Lung microvascular endothelial cell (primary cell): Measurements from ENCODE around the gene MT4. TPM values are rescaled to one million over a fixed set of nuclear protein-coding genes. Genes with fewer than 3 reads are reported as not detected.
A peak's percentile ranks its signal among the peaks of the same experiment; 100 is the strongest.

ENCODE experiments used
- DNase-seq, 2 donors: peaks; one replicate each; pipeline versions ENCODE4 v3.0.0 to v3.0.0-alpha.2; 2010; ENCODE audit warnings: low read depth in 2 of 2
- total RNA-seq: library from RNA; depleted of rRNA; stranded (reverse); fragments of >200 nt; gene quantifications from 2 replicates; pipeline ENCODE4 v1.2.1, GENCODE V29; 2014

The MT4 gene
- total RNA-seq, result not detected in 2 replicates

DNA sequence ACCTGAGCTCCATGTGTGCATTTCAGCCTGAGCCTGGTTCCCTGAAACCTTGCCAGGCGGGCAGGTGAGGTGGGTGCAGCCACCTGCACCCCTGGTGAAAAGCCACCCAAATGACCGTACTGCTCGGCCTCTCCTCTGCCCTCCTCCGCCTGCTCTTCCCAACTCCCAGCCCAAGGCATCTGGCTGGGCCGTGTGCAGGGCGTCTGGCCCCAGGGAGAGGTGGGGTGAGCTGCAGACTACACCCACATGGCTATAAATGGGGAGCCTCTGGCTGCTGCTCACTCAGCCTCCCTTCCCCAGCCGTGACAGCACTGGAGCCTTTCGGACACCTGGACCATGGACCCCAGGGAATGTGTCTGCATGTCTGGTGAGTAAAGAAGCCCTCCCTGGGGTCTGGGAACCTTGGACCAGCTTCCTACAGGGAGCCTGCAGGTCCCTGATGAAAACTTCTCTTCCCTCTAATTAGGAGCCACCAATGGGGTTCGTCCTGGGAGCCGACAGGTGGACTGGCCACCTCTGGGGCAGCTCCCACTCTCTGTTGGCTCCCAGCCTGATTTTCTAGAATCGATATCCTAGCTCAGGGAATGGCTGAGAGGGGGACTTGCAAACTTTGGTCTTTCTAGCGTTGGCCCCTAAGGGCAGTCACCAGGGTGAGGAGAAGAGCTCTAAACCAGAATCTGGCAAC is at the start of gene MT4:
MT4 (plus strand) TSS at position 281 of the 685 bp plus-strand sequence; CDS start at position 337, 56 bp downstream.
- no peak for DNase-seq

DNA sequence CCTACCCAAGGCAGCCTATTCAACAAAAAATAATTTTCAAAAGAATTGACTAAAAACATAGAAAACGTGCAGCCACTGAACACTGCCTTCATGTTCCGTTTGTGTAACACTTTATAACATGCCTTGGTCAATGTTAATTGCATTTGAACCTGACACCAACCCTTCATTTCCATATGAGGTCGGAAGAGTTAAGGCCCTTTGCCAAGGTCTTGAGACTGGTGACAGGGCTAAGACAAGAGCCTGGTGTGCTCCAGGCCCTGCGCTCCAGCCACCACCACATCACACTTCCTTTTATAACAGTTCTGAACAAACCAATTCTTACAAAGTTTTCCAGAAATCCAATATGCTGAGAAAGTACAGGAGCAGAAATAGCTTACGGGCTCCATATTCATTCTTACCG is 49.2 kb upstream of the MT4 start:
- DNase-seq, result no peak

DNA sequence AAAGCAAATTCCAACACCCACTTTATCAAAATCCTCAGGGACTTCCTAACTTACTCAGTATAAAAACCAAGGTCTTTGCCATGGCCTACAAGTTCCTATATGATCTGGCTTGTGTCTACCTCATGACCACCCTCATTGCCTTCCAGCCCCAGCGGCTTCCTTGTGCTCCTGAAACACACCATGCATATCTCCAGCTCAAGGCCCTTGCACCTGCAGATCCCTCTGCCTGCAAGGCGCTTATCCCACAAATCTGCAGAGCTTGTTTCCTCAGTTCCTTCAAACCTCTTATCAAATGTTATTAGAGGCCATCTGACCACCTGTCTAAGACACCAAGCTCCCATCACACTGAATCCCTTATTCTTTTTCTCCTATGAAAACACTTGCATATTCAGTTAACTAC is 47.7 kb upstream of the MT4 start:
- no peak for DNase-seq

DNA sequence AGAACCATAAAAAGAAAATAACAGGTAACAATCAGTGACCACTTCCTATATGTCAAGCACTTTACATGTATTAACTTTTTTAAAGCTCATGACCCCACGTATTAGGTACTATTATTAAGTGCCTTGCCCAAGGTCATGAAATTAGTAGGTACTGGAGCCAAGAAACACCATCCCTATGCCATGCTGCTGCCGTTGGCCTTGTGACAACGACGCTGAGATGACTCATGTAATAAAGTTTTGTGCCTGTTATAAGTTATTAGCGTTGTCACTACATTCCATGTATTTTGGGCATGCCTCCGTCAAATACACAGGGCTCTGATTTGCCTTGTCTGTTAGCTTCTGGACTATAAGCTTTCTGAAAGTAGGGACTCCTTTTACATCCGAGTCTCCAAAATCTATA is 46.4 kb upstream of the MT4 start:
- peak; percentile 22 to 34 for DNase-seq

DNA sequence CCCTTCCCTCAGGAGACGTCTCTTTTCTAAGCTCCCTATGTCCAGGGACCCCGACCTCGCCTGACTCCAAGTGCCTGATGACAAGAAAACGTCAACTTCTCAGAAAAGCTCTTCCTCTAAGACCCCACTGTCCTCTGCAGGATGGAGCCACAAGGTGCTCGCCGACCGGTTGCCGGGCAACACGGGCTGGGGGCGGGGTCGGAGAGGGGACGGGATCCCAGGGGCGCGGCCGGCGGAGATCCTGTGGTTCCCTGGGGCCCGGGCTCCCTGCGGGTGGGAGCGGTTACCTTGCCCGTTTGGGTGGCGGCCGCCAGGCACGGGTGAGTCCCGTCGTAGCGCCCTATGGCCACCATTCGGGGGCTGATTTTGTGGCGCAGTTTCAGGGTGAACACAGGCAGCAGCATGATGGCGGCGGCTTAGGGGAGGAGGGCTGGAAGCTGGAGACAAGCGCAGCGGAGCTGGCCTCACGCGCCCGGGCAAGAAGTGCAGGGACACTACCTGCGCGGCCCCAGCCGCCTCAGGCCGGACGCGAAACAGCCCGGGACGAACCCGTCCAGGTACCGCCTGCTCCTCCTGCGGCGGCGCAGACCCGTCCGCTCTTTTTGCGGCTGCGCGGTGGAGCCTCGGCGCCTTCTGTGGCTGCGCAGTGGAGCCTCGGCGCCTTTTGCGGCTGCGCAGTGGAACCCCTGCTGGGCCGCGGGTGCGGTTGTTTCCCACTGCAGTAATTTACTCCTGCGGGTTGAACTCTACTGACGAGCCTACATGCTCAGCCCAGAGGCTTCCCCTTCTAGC is 45.2 kb upstream of the MT4 start, which contains the start of gene BBS2:
BBS2 (minus strand) TSS at position 566 of the 792 bp plus-strand sequence; CDS start at position 404, 162 bp downstream.
- peak; percentile 87 to 89 for DNase-seq

DNA sequence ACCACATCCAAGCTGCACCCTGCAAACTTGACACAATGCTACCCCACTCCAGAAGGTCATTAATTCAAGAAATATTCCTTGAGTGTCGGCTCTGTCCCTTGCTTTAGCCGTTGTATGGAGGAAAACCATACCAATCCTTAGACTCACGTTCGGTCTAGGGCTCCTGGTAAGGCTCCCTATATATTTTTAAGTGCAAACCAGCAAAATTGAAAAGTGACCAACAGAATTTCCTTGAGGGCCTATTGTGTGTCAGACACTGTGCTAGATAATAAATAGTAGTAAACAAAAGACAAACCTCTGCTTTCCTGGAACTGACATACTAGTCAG is 44.7 kb upstream of the MT4 start:
- no peak for DNase-seq

DNA sequence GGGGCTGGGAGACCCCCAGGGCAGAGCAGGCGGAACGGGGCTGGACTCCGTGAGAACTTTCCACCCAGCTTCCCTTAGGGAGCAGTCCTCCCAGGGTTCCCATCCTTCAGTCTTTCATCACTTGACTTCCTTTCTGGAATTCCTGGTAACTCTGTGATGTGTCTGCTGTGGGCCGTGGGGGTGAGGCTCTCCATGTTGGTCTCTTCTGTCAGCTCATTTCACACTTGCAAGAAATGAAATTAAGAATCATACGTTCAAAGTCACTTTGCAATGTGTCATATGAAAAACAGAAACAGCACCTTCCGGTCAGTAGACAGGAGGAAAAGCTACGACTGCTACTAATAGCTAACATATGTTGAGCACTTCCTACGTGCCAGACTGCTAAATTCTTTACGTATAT is 39.6 kb upstream of the MT4 start:
- DNase-seq, result peak; percentile 19 to 84

DNA sequence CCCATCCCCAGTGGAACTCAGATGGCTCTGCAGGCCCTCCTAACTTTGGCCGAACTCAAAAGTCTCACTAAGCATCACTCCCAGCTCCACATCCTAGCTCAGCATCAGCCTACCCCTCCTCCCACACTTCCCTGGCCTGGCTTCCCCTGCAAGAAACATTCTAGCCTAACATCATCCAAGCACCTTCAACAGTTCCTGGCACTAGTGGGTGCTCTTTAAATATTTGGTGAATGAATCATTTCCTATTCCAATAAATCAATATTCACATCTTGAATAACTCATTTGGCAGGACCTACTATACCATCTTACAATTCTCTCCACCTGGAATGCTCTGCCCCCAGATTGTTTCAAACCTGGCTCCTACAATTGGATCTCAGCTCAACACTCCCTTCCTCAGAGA is 34.0 kb upstream of the MT4 start:
- DNase-seq, result peak in 1 of 2 donors; percentile 23

DNA sequence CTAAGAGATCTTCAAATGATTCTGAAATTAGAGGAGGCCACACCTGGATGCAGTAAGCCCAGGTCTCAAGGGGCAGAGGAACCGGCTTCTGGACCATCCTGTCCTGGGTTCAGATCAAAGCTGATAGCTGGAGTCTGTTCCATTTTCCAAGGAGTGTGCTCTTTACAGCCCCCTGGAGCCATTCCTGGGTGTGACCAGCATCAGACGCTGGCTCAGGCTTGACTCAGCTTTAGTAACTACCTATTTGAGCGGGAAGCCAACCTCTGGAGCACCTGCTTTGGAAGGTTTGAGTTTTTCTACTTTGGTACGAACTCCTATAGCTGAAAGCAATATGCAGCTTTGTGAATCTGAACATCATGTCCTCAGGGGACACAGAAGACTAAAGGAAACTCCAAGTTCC is 32.2 kb upstream of the MT4 start:
- DNase-seq, result no peak

DNA sequence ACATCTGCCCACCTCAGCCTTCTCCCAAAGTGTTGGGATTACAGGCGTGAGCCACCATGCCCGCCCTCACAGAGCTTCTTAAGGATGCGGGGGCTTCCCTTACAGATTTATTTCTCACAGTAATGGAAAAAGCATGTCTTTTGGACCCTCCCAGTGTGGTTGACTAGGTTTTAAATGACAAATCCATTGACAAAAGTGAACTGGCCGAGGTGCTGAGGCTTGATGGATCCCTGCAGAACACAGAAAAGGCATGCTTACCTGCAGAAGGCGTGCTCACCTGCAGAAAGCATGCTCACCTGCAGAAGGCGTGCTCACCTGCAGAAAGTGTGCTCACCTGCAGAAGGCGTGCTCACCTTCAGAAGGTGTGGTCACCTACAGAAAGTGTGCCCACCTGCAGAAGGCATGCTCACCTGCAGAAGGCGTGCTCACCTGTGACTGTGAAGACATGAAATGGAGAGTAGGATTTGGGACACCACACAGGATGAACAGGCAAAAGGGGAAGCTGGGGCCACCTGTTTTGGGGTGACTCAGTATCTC is 30.0 kb upstream of the MT4 start:
- no peak for DNase-seq

DNA sequence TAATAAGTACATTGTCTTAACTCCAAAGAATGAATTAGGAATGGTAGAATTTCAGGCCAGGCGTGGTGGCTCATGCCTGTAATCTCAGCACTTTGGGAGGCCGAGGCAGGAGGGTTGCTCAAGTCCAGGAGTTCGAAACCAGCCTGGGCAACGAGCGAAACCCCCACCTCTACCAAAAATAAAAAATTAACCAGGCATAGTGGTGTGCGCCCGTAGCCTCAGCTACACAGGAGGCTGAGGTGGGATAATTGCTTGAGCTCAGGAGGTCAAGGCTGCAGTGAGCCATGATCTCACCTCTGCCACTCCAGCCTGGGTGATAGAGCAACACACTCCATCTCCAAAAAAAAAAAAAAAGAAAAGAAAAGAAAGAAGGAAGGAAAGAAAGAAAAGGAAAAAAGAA is 26.5 kb upstream of the MT4 start:
- no peak for DNase-seq

DNA sequence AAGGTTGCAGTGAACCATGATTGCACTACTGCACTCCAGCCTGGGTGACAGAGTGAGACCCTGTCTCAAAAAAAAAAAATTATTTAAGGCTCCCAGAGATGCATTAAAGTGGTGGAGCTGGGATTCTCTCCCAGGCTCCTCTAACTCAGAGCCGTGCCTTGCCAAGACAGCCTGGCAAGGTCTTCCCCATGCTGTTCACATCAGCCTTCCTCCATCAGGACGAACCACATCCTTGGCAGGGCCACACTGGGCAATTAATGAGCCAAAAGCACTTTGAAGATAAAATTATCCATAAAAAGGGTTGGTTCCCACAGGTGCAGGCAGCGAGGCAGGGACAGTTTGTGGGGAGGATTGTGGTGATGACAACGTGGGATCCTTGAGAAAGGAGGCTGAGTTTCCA is 25.2 kb upstream of the MT4 start:
- DNase-seq, result no peak

DNA sequence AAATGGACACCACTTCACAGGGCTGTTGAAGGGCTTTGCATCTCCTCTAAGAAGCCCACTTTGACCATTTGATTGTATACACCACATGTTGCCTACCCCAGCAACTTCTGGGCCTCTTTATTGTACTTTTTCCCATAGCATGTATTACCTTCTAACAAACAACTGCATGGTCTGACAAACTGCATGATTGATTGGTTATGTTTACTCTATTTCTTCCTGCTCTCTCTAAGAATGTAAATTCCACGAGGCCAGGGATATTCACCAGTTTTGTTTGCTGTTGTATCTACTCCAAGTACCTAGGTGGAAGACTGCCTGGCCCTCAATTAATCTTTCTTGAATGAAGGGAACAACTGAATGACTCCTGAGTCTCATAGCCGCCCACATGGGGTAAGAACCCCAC is 22.8 kb upstream of the MT4 start:
- DNase-seq, result no peak

DNA sequence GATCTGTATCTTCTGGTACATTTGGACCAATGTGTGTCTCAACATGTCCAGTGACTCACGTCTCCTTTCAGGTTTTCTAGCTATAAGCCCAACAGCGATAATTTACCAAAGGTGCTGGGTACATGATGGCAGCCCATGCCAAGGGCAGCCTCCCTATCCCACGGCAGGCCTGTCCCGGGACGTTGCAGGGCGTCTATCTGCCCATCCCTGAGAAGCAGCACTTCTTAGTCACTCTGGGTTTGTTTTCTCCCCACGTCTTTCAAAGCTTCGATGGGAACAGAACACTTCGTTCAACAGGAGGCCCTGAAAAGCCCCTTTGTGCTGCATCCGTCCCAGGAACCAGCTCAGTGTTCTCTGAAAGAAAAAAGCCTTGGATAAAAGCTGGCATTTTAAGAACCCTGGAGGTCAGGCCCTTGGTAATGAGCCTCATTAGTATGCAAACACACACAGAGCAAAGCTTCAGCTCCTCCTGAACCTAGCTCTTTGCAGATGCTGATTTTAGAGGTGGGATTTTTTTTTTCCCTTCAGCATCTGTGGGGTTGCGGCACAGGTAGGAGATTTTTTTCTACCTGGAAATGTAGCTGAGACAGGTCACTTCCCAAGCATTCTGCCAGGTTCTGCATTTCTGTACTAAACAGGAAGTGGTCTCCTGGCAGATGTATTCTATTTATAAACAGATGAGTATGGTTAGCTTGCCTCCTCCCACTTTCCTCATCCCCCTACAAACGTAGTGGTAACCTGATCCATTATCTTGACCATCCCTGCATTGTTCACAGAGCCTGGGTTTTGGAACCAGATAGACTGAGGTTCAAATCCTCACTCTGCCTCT is 17.5 kb upstream of the MT4 start:
- peak; percentile 15 to 33 for DNase-seq

DNA sequence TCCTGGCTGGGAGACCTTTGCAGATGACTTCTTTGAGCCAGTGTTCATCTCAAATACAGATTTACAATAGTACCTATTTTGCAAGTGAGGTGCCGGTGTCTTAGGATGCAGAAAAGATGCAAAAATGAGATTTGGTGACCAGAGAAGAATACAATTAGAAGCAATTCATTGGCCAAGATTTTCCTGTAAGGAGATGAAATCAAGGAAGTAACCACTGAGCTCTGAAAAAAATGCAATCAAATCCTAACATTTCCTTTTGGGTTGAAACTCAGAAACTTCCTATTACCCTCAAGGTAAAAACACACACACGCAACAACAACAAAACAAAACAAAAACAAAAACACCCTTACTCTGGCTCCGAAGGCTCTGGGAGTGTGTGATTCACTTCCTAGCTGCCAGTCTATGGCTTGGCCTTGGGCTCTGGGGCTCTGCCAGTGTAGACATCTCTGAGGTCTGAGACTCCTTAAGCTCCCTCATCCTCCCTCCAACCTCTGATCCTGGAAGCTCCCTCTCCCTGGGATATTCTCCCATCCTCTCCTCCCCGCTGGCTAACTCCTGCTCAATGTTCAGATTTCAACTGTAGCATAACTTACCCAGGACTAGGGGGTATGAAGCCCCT is 16.8 kb upstream of the MT4 start:
- peak in 1 of 2 donors; percentile 13 for DNase-seq

DNA sequence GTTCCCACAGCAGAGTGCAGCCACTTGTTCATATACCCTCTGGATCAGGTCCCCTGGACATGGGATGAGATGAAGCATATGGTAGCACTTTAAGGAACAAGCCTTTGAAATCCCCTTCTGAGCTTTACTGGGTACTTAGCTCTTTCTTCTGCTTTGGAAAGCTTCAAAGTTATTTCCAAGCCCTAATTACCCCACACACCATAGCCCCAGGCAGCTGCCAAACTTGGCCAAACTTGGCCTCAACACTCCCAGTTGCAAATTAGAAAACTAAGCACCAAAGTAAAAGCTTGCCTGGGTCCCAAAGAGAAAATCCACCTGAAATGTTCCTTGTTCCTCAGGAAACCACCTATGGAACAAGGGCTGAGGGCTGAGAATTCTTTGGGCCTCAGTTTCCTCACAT is 15.7 kb upstream of the MT4 start:
- DNase-seq, result no peak

DNA sequence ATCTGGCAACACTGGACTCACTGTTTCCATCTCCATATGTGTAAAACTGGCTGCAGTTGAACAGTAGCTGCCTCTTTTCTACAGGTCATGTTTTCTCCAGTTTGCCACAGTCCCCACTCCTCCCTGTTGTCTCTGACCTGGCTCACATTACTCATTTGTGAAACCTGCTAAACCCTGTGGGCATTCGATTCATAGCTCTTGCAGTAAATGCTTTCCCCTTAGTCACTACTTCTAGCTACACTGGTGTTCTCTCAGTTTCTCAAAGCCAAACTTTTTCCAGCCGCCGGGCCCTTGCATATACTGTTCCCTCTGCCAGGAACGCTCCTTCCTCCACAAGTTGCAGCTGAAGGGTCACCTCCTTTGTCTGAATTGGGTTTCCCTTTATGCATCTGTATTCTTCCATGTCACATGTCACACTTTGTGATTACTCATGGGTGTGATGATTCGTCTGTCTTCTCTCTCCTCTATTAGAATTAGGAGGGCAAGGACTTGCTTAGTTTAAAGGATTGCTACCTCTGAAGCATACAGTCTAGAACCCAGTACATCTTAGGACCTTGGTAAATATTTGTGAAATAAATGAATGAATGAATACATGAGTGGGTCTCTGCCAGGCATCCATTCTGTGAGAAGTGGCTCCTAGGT is 15.0 kb upstream of the MT4 start:
- no peak for DNase-seq

DNA sequence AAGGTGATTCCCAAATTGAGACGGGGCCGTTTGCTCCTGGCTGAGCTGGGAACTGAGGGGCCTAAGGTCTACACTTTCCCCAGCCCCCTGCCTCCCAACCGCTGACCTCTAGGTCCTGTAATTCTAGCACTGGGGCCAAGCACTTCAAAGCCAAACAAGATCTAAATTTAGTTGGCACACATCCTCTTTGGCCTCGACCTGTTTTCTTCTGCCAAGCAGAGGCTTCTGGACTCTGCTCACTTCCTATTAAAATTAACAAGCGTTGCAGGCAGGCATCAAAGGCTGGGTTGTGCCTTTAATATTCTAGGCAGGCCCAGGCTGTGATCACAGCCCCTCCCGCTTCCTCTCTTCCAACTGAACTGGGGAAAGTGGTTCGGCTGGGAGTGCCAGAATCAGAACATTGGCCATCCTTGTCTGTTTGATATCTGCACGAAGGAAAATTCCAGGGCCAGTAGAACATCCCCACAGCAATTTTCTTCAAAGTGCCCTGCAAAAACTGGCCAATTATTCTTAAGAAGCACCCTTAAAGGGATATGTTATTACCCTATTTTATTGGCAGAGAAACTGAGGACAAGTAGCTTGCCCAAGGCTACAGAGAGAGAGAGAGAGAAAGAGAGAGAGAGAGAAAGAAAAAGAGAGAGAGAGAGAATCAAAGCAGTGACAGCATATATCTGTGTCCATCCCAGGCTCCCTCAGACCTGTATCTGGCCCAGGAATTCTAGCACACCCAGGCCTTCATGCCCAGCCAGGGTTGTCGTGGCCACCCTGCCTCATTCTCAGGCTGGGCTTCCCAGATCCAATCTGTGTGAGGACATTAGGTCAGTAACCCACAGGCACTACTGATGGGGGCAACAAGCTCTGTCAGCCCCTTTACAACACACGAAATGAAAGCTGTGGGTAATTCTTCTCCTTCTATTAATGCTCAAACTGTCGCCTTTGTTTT is 12.8 kb upstream of the MT4 start:
- peak; percentile 2 to 11 for DNase-seq

DNA sequence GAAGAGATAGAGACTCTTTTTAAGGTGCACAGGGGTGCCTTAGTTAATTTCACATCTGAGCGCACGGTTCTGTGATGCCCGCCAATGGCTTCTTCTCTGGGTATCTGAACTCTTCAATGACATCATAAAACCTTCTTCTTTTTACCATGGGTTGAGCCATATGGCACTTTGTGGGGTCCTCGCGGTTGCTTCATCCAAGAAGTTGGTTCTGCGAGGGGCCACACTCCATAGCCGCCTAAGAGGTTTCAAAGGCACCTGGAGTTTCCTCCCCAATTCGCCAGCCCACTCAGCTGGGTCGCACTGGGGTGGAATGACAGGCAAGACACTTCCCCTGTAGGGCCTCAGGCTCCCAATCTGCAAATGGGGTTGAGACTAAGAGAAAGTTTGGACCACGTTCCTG is 10.4 kb upstream of the MT4 start:
- no peak for DNase-seq
